Activated T-cell treated with anti-CD3 and anti-CD28 coated beads, Interleukin-2, amount 50 U/mL, for 24 hours (primary cell): ENCODE data around the gene NT5M.
"Not testable (repeated sequence)": the region's sequence is repeated elsewhere in the genome, so short reads cannot be mapped to it uniquely, and the experiment has no call there.

Source experiments
- DNase-seq: peaks from one replicate; pipeline ENCODE4 v3.0.0-alpha.2; 2020
- H3K27ac Mint-ChIP-seq: 2 replicates; pipeline ENCODE4 v1.8.0; 2020; ENCODE audit warnings: mild to moderate bottlenecking, mixed read lengths
- H3K27me3 Mint-ChIP-seq: 2 replicates; pipeline ENCODE4 v1.8.0; 2020; ENCODE audit warnings: mixed read lengths
- H3K36me3 Mint-ChIP-seq: 2 replicates; pipeline ENCODE4 v1.8.0; 2020; ENCODE audit warnings: low read depth, mixed read lengths
- H3K4me1 Mint-ChIP-seq: 2 replicates; pipeline ENCODE4 v1.8.0; 2020; ENCODE audit warnings: low read depth, mixed read lengths
- H3K4me3 Mint-ChIP-seq: 2 replicates; pipeline ENCODE4 v1.8.0; 2020; ENCODE audit warnings: mild to moderate bottlenecking, moderate library complexity, mixed read lengths
- H3K9me3 Mint-ChIP-seq: 2 replicates; pipeline ENCODE4 v1.8.0; 2020; ENCODE audit warnings: mixed read lengths

The NT5M gene

DNA sequence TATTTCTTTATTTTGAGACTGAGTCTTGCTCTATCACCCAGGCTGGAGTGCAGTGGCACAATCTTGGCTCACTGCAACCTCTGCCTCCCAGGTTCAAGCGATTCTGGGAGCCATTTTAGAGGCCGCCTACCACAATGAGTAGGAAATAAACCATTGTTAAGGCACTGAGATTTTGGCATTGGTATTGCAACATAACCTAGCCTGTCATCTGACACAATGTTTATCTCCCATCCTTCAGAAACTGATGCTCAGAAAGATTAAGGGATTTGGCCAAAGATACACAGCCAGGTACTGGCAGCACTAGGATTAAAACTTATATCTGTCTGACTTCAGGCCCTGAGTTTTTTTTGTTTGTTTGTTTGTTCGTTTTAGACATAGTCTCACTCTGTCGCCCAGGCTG lies 14.1 kb upstream of the NT5M start:
- Mint-ChIP-seq H3K27ac (no peak overlapping the region), H3K4me1 (no peaks in the 10 kb centered on the region), H3K36me3 (no peaks in the 10 kb centered on the region), H3K27me3 (no peaks in the 10 kb centered on the region), H3K4me3 (no peak overlapping the region), H3K9me3 (no peaks in the 10 kb centered on the region)
- no peak for DNase-seq

- DNase-seq: no peak
- Mint-ChIP-seq H3K27me3 (no peaks in the 10 kb centered on the region), H3K36me3 (no peaks in the 10 kb centered on the region), H3K4me3 (no peak overlapping the region), H3K27ac (no peak overlapping the region), H3K4me1 (no peaks in the 10 kb centered on the region), H3K9me3 (no peaks in the 10 kb centered on the region)
Observed at GRCh38 chr17:17289701-17290100, 13.5 kb upstream of the NT5M start.

- Mint-ChIP-seq H3K27me3 (peaks cover 4% of the 10 kb centered on the region), H3K4me1 (peaks cover 21% of the 10 kb centered on the region), H3K4me3 (no peak overlapping the region), H3K36me3 (no peaks in the 10 kb centered on the region), H3K27ac (no peak overlapping the region), H3K9me3 (no peaks in the 10 kb centered on the region)
- DNase-seq: no peak
Observed at GRCh38 chr17:17295141-17295540, 8.0 kb upstream of the NT5M start.

- H3K9me3 Mint-ChIP-seq: no peaks in the 10 kb centered on the region
- no peak overlapping the region for H3K4me3 Mint-ChIP-seq
- no peak for DNase-seq
- H3K4me1 Mint-ChIP-seq: peaks cover 32% of the 10 kb centered on the region
- H3K27ac Mint-ChIP-seq: no peak overlapping the region
- H3K27me3 Mint-ChIP-seq: peaks cover 5% of the 10 kb centered on the region
- H3K36me3 Mint-ChIP-seq: no peaks in the 10 kb centered on the region
Observed at GRCh38 chr17:17297217-17297616, 6.0 kb upstream of the NT5M start.

GRCh38 chr17:17298108-17298507 lies 5.1 kb upstream of the NT5M start:
- no peaks in the 10 kb centered on the region for H3K9me3 Mint-ChIP-seq
- no peak overlapping the region for H3K27ac Mint-ChIP-seq
- DNase-seq: no peak
- H3K4me1 Mint-ChIP-seq: peaks cover 37% of the 10 kb centered on the region
- H3K4me3 Mint-ChIP-seq: no peak overlapping the region
- H3K27me3 Mint-ChIP-seq: peaks cover 5% of the 10 kb centered on the region
- H3K36me3 Mint-ChIP-seq: no peaks in the 10 kb centered on the region

DNA sequence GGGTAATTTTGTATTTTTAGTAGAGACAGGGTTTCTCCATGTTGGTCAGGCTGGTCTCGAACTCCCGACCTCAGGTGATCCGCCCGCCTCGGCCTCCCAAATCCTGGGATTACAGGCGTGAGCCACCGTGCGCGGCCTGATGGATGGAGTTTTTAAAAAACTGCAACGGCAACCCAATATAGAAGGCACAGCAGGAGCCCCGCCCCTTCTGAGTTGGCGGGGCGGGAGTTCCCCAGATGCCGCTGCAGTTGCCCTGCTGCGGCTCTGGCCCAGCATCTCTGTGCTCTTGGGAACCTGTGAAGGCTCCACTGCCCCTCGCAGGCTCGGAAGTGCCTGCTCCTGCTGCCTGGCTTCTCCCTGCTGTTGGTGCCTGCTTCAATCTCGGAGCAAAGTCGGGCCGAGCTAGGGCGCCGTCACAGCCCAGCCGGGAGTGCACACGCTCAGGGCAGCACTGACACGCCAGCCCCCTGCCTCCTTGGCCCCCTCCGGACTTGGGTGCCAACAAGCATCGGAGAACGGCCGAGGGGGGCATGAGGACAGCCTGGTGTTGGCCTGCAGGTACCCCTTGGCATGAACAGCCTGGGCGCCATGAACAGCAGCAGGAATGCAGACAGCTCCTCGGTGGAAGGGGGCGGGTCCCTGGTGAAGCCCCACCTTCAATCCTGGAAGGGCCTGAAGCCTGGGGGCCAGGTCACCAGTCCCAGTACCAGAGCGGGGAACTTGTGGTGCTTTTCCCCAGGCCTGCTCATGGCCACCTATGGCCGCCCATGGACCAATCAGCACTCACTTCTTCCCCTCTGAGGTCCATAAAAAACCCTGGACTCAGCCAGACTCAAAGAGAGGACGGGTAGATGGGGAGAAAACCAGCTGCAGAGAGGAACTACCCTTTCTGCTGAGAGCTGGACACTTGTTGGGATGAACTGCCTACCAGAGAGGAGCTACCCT lies 2.3 kb upstream of the NT5M start:
- Mint-ChIP-seq H3K36me3 (no peaks in the 10 kb centered on the region), H3K27me3 (peaks cover 5% of the 10 kb centered on the region), H3K27ac (no peak overlapping the region), H3K4me3 (peak overlapping the region; percentile 49), H3K9me3 (no peaks in the 10 kb centered on the region), H3K4me1 (peaks cover 57% of the 10 kb centered on the region)
- DNase-seq: peak; percentile 75

DNA sequence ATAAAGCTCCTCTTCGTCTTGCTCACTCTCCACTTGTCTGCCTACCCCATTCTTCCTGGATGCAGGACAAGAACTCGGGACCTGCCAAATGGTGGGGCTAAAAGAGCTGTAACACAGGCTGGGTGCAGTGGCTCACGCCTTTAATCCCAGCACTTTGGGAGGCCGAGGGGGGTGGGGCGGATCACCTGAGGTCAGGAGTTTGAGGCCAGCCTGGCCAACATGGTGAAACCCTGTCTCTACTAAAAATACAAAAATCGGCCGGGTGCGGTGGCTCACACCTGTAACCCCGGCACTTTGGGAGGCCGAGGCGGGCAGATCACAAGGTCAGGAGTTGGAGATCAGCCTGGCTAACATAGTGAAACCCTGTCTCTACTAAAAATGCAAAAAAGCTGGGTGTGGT lies 1.5 kb upstream of the NT5M start:
- H3K4me3 Mint-ChIP-seq, H3K36me3 Mint-ChIP-seq, DNase-seq, H3K27me3 Mint-ChIP-seq, H3K9me3 Mint-ChIP-seq, H3K27ac Mint-ChIP-seq: not testable (repeated sequence)
- H3K4me1 Mint-ChIP-seq: peaks cover 56% of the 10 kb centered on the region

- Mint-ChIP-seq H3K4me3 (peak overlapping the region; percentile 72), H3K9me3 (no peaks in the 10 kb centered on the region), H3K4me1 (peaks cover 41% of the 10 kb centered on the region), H3K27ac (peak overlapping the region; percentile 83), H3K27me3 (peaks cover 5% of the 10 kb centered on the region), H3K36me3 (no peaks in the 10 kb centered on the region)
- DNase-seq: no peak
Observed at GRCh38 chr17:17303847-17304490, 796 bp downstream of the NT5M start.

- H3K4me1 Mint-ChIP-seq: peaks cover 41% of the 10 kb centered on the region
- peak; percentile 45 for DNase-seq
- peak overlapping the region; percentile 72 for H3K4me3 Mint-ChIP-seq
- H3K9me3 Mint-ChIP-seq: no peaks in the 10 kb centered on the region
- peaks cover 2% of the 10 kb centered on the region for H3K36me3 Mint-ChIP-seq
- peaks cover 5% of the 10 kb centered on the region for H3K27me3 Mint-ChIP-seq
- H3K27ac Mint-ChIP-seq: peak overlapping the region; percentile 83
Observed at GRCh38 chr17:17304521-17304985, 1.4 kb downstream of the NT5M start.

GRCh38 chr17:17305281-17305801 lies 2.2 kb downstream of the NT5M start:
- no peaks in the 10 kb centered on the region for H3K9me3 Mint-ChIP-seq
- peak; percentile 60 for DNase-seq

DNA sequence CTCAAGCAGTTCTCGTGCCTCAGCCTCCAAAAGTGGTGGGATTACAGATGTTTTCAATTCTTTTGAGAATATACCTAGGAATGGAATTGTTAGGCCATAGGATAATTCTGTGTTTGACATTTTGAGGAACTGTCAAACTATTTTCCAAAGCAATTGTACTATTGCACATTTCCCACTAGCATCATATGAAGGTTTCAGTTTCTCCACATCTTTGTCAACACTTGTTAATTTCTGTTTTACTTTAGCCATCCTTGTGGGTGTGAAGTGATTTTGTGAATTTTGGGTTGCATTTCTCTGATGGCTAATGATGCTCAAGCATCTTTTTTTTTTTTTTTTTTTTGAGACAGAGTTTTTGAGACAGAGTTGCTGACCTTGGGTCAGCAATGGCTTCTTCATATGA lies 6.2 kb downstream of the NT5M start:
- DNase-seq: no peak
- Mint-ChIP-seq H3K27ac (no peak overlapping the region), H3K4me3 (no peak overlapping the region), H3K9me3 (no peaks in the 10 kb centered on the region), H3K27me3 (no peaks in the 10 kb centered on the region), H3K4me1 (peaks cover 20% of the 10 kb centered on the region), H3K36me3 (peaks cover 5% of the 10 kb centered on the region)

More at GRCh38 chr17:17305281-17305801, 2.2 kb downstream of the NT5M start:
- Mint-ChIP-seq H3K4me1 (peaks cover 36% of the 10 kb centered on the region), H3K36me3 (peaks cover 2% of the 10 kb centered on the region), H3K27ac (peak overlapping the region; percentile 87), H3K27me3 (no peaks in the 10 kb centered on the region), H3K4me3 (peak overlapping the region; percentile 72)

- Mint-ChIP-seq H3K9me3 (no peaks in the 10 kb centered on the region), H3K4me3 (no peak overlapping the region), H3K27me3 (no peaks in the 10 kb centered on the region), H3K27ac (no peak overlapping the region), H3K4me1 (peaks cover 4% of the 10 kb centered on the region), H3K36me3 (peaks cover 5% of the 10 kb centered on the region)
- peak; percentile 77 for DNase-seq
Observed at GRCh38 chr17:17313350-17313991, 10.3 kb downstream of the NT5M start.

- no peaks in the 10 kb centered on the region for H3K9me3 Mint-ChIP-seq
- peaks cover 4% of the 10 kb centered on the region for H3K36me3 Mint-ChIP-seq
- H3K27me3 Mint-ChIP-seq: no peaks in the 10 kb centered on the region
- H3K4me1 Mint-ChIP-seq: peaks cover 4% of the 10 kb centered on the region
- no peak overlapping the region for H3K4me3 Mint-ChIP-seq
- no peak for DNase-seq
- no peak overlapping the region for H3K27ac Mint-ChIP-seq
Observed at GRCh38 chr17:17314501-17315071, 11.4 kb downstream of the NT5M start.

DNA sequence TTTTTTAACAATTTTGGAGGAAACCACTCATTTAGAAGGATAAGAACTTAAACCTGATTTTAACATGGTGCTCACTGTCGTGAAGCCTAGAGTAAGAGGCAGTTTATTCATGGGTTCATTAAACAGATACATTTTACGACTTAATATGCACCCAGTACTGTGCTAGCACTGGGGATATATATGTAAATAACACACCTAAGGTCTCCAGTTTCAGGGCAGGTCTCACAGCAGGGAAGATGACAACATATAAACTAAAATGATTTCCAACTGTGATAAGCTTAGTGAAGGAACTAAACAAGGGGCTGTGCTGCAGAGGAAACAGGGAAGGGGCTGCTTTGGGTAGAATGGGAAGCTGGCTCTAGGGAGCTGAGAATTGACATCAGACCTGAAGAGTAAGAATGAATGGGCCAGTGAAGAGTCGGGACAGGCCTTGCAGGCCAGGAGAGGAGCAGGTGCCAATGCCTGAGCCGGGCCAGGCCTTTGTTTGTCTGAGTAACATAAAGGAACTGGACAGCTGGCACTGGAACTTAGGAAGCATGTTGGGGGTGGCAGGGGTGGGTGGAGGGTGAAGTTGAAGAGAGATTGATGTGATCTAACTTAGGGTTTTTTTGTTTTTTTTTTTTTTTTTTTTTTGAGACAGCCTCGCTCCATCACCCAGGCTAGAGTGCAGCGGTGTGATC lies 12.1 kb downstream of the NT5M start:
- Mint-ChIP-seq H3K27me3 (no peaks in the 10 kb centered on the region), H3K4me1 (peaks cover 4% of the 10 kb centered on the region), H3K27ac (no peak overlapping the region), H3K4me3 (no peak overlapping the region), H3K36me3 (peaks cover 4% of the 10 kb centered on the region), H3K9me3 (no peaks in the 10 kb centered on the region)
- DNase-seq: no peak
